HepG2 (cell line): Measurements from ENCODE around the gene NOL4L. TPM values are rescaled to one million over a fixed set of nuclear protein-coding genes. Genes with fewer than 3 reads are reported as not detected.

Experiments used
- BCL3 ChIP-seq: sonication (generic); formaldehyde crosslinking; IDR thresholded peaks from 2 replicates; pipeline ENCODE4 v1.5.1; 2020; ENCODE audit warnings: mild to moderate bottlenecking, missing genetic modification reagents, moderate library complexity
- HMG20A ChIP-seq: IDR thresholded peaks from 2 replicates; pipeline ENCODE4 v1.6.1; 2016; ENCODE audit warnings: borderline replicate concordance
- HOXA3 ChIP-seq: sonication (generic); formaldehyde crosslinking; IDR thresholded peaks from 2 replicates; pipeline ENCODE4 v1.5.0; 2020; ENCODE audit warnings: missing genetic modification reagents
- ISL2 ChIP-seq: sonication (generic); formaldehyde crosslinking; IDR thresholded peaks from 2 replicates; pipeline ENCODE4 v1.5.0; 2020; ENCODE audit warnings: missing genetic modification reagents
- JUN ChIP-seq: sonication (generic); formaldehyde crosslinking; IDR thresholded peaks from 2 replicates; pipeline ENCODE4 v1.4.0; 2020; ENCODE audit warnings: mild to moderate bottlenecking, missing genetic modification reagents
- JUND ChIP-seq: sonication (generic); formaldehyde crosslinking; IDR thresholded peaks from 2 replicates; pipeline ENCODE4 v1.8.0; 2022; ENCODE audit warnings: mild to moderate bottlenecking, missing genetic modification reagents
- LRRFIP1 ChIP-seq: sonication (generic); formaldehyde crosslinking; conservative IDR thresholded peaks from 2 replicates; pipeline ENCODE4 v1.4.0; 2020; ENCODE audit warnings: missing genetic modification reagents
- MNT ChIP-seq: fragments of 450-650 bp; IDR thresholded peaks from 2 replicates; pipeline ENCODE4 v1.6.1; 2016
- PPARG ChIP-seq: conservative IDR thresholded peaks from 2 replicates; pipeline ENCODE4 v1.6.1; 2016; ENCODE audit warnings: missing biosample characterization, missing genetic modification reagents
- STAG1 ChIP-seq: sonication (generic); formaldehyde crosslinking; IDR thresholded peaks from 2 replicates; pipeline ENCODE4 v1.4.0; 2020; ENCODE audit warnings: missing genetic modification reagents
- TP53 ChIP-seq: sonication (generic); formaldehyde crosslinking; conservative IDR thresholded peaks from 2 replicates; pipeline ENCODE4 v1.4.0; 2020; ENCODE audit warnings: missing genetic modification reagents
- ZNF407 ChIP-seq: sonication (generic); formaldehyde crosslinking; IDR thresholded peaks from one replicate; pipeline ENCODE4 v1.5.1; 2020; ENCODE audit warnings: mild to moderate bottlenecking, missing genetic modification reagents; ENCODE audit errors: not compliant biosample characterization
- ZNF7 ChIP-seq: IDR thresholded peaks from 2 replicates; pipeline ENCODE4 v1.6.1; 2016; ENCODE audit warnings: missing biosample characterization, missing genetic modification reagents
- ZNF777 ChIP-seq: sonication (generic); formaldehyde crosslinking; IDR thresholded peaks from 2 replicates; pipeline ENCODE4 v1.4.0; 2020; ENCODE audit warnings: missing genetic modification reagents
- ZSCAN21 ChIP-seq: sonication (generic); formaldehyde crosslinking; IDR thresholded peaks from 2 replicates; pipeline ENCODE4 v1.8.0; 2022; ENCODE audit warnings: mild to moderate bottlenecking, missing genetic modification reagents, moderate library complexity, borderline replicate concordance
- polyA plus RNA-seq, 8 experiments: library from polyadenylated mRNA; depleted of rRNA in 3 of 8; stranded (reverse) in 7 of 8; unstranded in 1 of 8; fragments of >200 nt; fragmentation: Illumina TruSeq in 4 of 8; extraction: Trizol in 4 of 8; gene quantifications; 2 replicates each; pipeline versions ENCODE4 v1.2.1 to v1.2.3, GENCODE V29; 2011 to 2016; ENCODE audit warnings: low read depth in 4 of 8, missing spikeins in 1 of 8, mixed read lengths in 1 of 8; ENCODE audit not compliant: insufficient read depth in 1 of 8
- total RNA-seq, 5 experiments: library from RNA; depleted of rRNA; stranded (reverse); fragments of >200 nt; fragmentation: Illumina TruSeq; extraction: Trizol; gene quantifications; 2 replicates each; pipeline ENCODE4 v1.2.3, GENCODE V29; 2016; ENCODE audit warnings: low read depth in 1 of 5

NOL4L gene
- total and polyA plus RNA-seq, 2 of the 13 experiments (the other 11 are each of a cell fraction or from before 2014, with no cell fraction given) = 16.6 to 35.4 TPM

GRCh38 chr20:32576560-32576959 is 8.6 kb downstream of the NOL4L start (continued):
- TF ChIP-seq ZNF407 (CRISPR knock-in tag) (peak; percentile 47), ZNF777 (CRISPR knock-in tag) (no peak), STAG1 (CRISPR knock-in tag) (no peak), LRRFIP1 (CRISPR knock-in tag) (no peak), HMG20A (CRISPR knock-in tag) (no peak), TP53 (CRISPR knock-in tag) (no peak), BCL3 (CRISPR knock-in tag) (peak; percentile 43; the same call in 1 of the 2 replicates), ZSCAN21 (no peak), HOXA3 (0 out of 2 replicates have a peak, but pooled peaks have one; percentile 12), ISL2 (CRISPR knock-in tag) (no peak), ZNF7 (CRISPR knock-in tag) (no peak), MNT (0 out of 2 replicates have a peak, but pooled peaks have one; percentile 12), JUND (CRISPR knock-in tag) (no peak), PPARG (CRISPR knock-in tag) (no peak), JUN (CRISPR knock-in tag) (no peak)
